K562 (cell line): ENCODE measurements around the gene PBX1. TPM values are rescaled to one million over a fixed set of nuclear protein-coding genes. Genes with fewer than 3 reads are reported as not detected.

Source experiments
- CC2D1A ChIP-seq: fragments of 450-650 bp; IDR thresholded peaks from 2 replicates; pipeline ENCODE4 v1.6.1; 2017; ENCODE audit warnings: mild to moderate bottlenecking
- GATAD2A ChIP-seq: fragments of 450-650 bp; IDR thresholded peaks from 2 replicates; pipeline ENCODE4 v1.6.1; 2017
- HEY1 ChIP-seq: fragments of 250-450 bp; sonication (Bioruptor Pico); IDR thresholded peaks from 2 replicates; pipeline ENCODE4 v1.5.0; 2020; ENCODE audit warnings: mild to moderate bottlenecking, moderate library complexity, borderline replicate concordance
- KAT8 ChIP-seq: fragments of 450-650 bp; IDR thresholded peaks from 2 replicates; pipeline ENCODE4 v1.6.1; 2016; ENCODE audit warnings: low read depth, mild to moderate bottlenecking
- MAFK ChIP-seq: IDR thresholded peaks from 2 replicates; pipeline ENCODE4 v1.6.1; 2011; ENCODE audit warnings: low read length, improper control_type of control experiment
- MGA ChIP-seq: fragments of 450-650 bp; IDR thresholded peaks from 2 replicates; pipeline ENCODE4 v1.6.1; 2016; ENCODE audit warnings: mild to moderate bottlenecking, moderate library complexity
- NCOA1 ChIP-seq: fragments of 450-650 bp; IDR thresholded peaks from 2 replicates; pipeline ENCODE4 v1.6.1; 2016; ENCODE audit warnings: low read depth
- NCOR1 ChIP-seq: fragments of 450-650 bp; IDR thresholded peaks from 2 replicates; pipeline ENCODE4 v1.6.1; 2016; ENCODE audit warnings: mild to moderate bottlenecking, moderate library complexity
- NR2C2 ChIP-seq, 2 experiments: fragments of 200-800 bp in 1 of 2; sonication (Bioruptor generic) in 1 of 2; sonication (generic) in 1 of 2; formaldehyde crosslinking in 1 of 2; IDR thresholded peaks; 2 replicates each; pipeline versions ENCODE4 v1.6.1 to v1.8.0; 2016 to 2022; ENCODE audit warnings: mild to moderate bottlenecking in 1 of 2, missing compliant biosample characterization in 1 of 2, missing genetic modification characterization in 1 of 2, missing genetic modification reagents in 1 of 2
- RBM15 ChIP-seq: fragments of 200-400 bp; formaldehyde crosslinking; IDR thresholded peaks from 2 replicates; pipeline ENCODE4 v1.6.1; 2018; ENCODE audit warnings: mild to moderate bottlenecking, low read length, moderate library complexity; ENCODE audit not compliant: insufficient read depth
- SIN3A ChIP-seq, 2 experiments: fragments of 150-350 bp in 1 of 2; IDR thresholded peaks; 2 replicates each; pipeline ENCODE4 v1.6.1; 2011 to 2016; ENCODE audit warnings: borderline replicate concordance in 2 of 2, low read depth in 2 of 2, low read length in 2 of 2, mild to moderate bottlenecking in 2 of 2, moderate library complexity in 2 of 2; ENCODE audit not compliant: control insufficient read depth in 1 of 2
- THRA ChIP-seq: fragments of 450-650 bp; IDR thresholded peaks from 2 replicates; pipeline ENCODE4 v1.6.1; 2017; ENCODE audit warnings: mild to moderate bottlenecking, moderate library complexity
- TRIM24 ChIP-seq, 2 experiments: fragments of 450-650 bp; IDR thresholded peaks; 2 replicates each; pipeline ENCODE4 v1.6.1; 2016
- ZFP36 ChIP-seq: fragments of 150-350 bp; IDR thresholded peaks from 2 replicates; pipeline ENCODE4 v1.6.1; 2018; ENCODE audit warnings: low read length, low read depth; ENCODE audit not compliant: partially characterized antibody
- ZNF121 ChIP-seq: sonication (generic); formaldehyde crosslinking; conservative IDR thresholded peaks from 2 replicates; pipeline ENCODE4 v1.8.0; 2022; ENCODE audit warnings: missing genetic modification reagents
- ZNF316 ChIP-seq: fragments of 450-650 bp; IDR thresholded peaks from 2 replicates; pipeline ENCODE4 v1.6.1; 2016
- ZNF589 ChIP-seq: fragments of 200-800 bp; sonication (Bioruptor generic); IDR thresholded peaks from 2 replicates; pipeline ENCODE4 v1.6.1; 2016; ENCODE audit warnings: low read depth, missing genetic modification characterization, missing compliant biosample characterization
- polyA plus RNA-seq, 8 experiments: library from polyadenylated mRNA; depleted of rRNA in 4 of 8; stranded (reverse) in 5 of 8; unstranded in 3 of 8; fragments of >200 nt; fragmentation: Nextera tagmentation in 2 of 8; fragmentation: Illumina TruSeq in 1 of 8; extraction: Ambion mirVana in 2 of 8; extraction: Trizol in 1 of 8; gene quantifications; 2 replicates each; pipeline versions ENCODE4 v1.2.1 to v1.2.3, GENCODE V29; 2011 to 2014; ENCODE audit warnings: inconsistent platforms in 1 of 8, missing spikeins in 1 of 8
- total RNA-seq, 7 experiments: library from RNA; depleted of rRNA in 6 of 7; stranded (reverse); fragments of >200 nt in 6 of 7; fragmentation: Illumina TruSeq in 2 of 7; extraction: Trizol in 2 of 7; gene quantifications; 2 replicates each; pipeline versions ENCODE4 v1.2.1 to v1.2.3, GENCODE V29; 2011 to 2021; ENCODE audit warnings: low replicate concordance in 1 of 7

The PBX1 gene
- total and polyA plus RNA-seq, 9 of the 15 experiments (the other 6 are each of a cell fraction or from before 2014, with no cell fraction given): 0.03 to 0.62 (median 0.17) TPM

- TF ChIP-seq RBM15 (no peak), SIN3A (IDR thresholded peaks at IDR 0.05; ENCODE audit: borderline replicate concordance in 2 of 2, control insufficient read depth in 1 of 2, low read depth in 2 of 2, low read length in 2 of 2) (no peak), CC2D1A (no peak), HEY1 (CRISPR knock-in tag) (no peak), THRA (no peak), NCOR1 (peak; percentile 40; the same call in 1 of the 2 replicates), ZNF316 (peak; percentile 27; the same call in 1 of the 2 replicates), NR2C2 (CRISPR knock-in tag; IDR thresholded peaks at IDR 0.05) (no peak), NR2C2 (tag; IDR thresholded peaks at IDR 0.05) (no peak), TRIM24 (IDR thresholded peaks at IDR 0.05) (0 out of 4 replicates have a peak, but pooled peaks of 1 of the 2 experiments have one; percentile 25), MAFK (peak; percentile 49; the same call in 1 of the 2 replicates), NCOA1 (0 out of 2 replicates have a peak, but pooled peaks have one; percentile 46), ZFP36 (no peak), ZNF589 (CRISPR knock-in tag) (no peak), ZNF121 (CRISPR knock-in tag) (no peak), KAT8 (no peak), GATAD2A (peak; percentile 46; the same call in 1 of the 2 replicates), MGA (no peak)
These were observed 213.7 kb downstream of the PBX1 start (continued) for GRCh38 chr1:164772635-164773034.
